Colonic mucosa (tissue), 4 donors: Measurements from ENCODE around the gene MDN1. TPM values are rescaled to one million over a fixed set of nuclear protein-coding genes. Genes with fewer than 3 reads are reported as not detected.
"Not testable (repeated sequence)": the region's sequence is repeated elsewhere in the genome, so short reads cannot be mapped to it uniquely, and the experiment has no call there.

Source experiments
- DNase-seq: peaks from one replicate; pipeline ENCODE4 v3.0.0-alpha.2; 2020
- H3K27ac ChIP-seq: fragments of 200-600 bp; one replicate; pipeline ENCODE4 v1.8.0; 2021
- H3K27me3 ChIP-seq: fragments of 200-600 bp; one replicate; pipeline ENCODE4 v1.8.0; 2021
- H3K36me3 ChIP-seq: fragments of 200-600 bp; one replicate; pipeline ENCODE4 v1.8.0; 2021
- H3K4me1 ChIP-seq: fragments of 200-600 bp; one replicate; pipeline ENCODE4 v1.8.0; 2021; ENCODE audit warnings: mild to moderate bottlenecking
- H3K4me3 ChIP-seq: fragments of 200-600 bp; one replicate; pipeline ENCODE4 v1.8.0; 2021
- H3K9ac ChIP-seq, 2 donors: one replicate each; pipeline ENCODE4 v1.7.0; 2013; ENCODE audit warnings: control low read depth in 2 of 2, low read depth in 2 of 2, low read length in 2 of 2
- H3K9me3 ChIP-seq: fragments of 200-600 bp; one replicate; pipeline ENCODE4 v1.8.0; 2021
- CTCF ChIP-seq: fragments of 200-600 bp; IDR thresholded peaks from one replicate; pipeline ENCODE4 v1.8.0; 2022; ENCODE audit warnings: antibody characterized with exemption, mild to moderate bottlenecking
- intact Hi-C: fragments of 100-400 bp; cut with DNase I; formaldehyde crosslinking; loops from one replicate; pipeline ENCODE4 v1.14.1; 2022
- total RNA-seq, 2 donors: library from RNA; stranded (reverse); fragmentation: NEBNext Ultra II Directional in 1 of 2; extraction: Animal tissue kit (Norgen Biotek cat#: 25700) in 1 of 2; gene quantifications; one replicate each; pipeline ENCODE4 v1.2.1, GENCODE V29; 2021
- donor health status: healthy.
- donor health status: DM: no; HTN: no; CAD: no.
- donor health status: DM: no; HTN: no; CAD: no.

MDN1 gene
- total RNA-seq, 2 donors from 2014 or later, result 17.5 to 30.7 TPM

GRCh38 chr6:89828988-89829471 lies 9.4 kb upstream of the MDN1 start:
- Histone ChIP-seq H3K36me3 (no peaks in the 10 kb centered on the region), H3K27me3 (no peaks in the 10 kb centered on the region), H3K9ac (peak overlapping the region; percentile 80 to 97), H3K9me3 (no peaks in the 10 kb centered on the region), H3K4me3 (peak overlapping the region; percentile 94), H3K27ac (peak overlapping the region; percentile 93), H3K4me1 (peaks cover 5% of the 10 kb centered on the region)
- intact Hi-C loops, result no loop called here
- no peak for TF ChIP-seq CTCF
- DNase-seq, result peak; percentile 21

GRCh38 chr6:89828475-89828987 lies 8.9 kb upstream of the MDN1 start:
- peak overlapping the region; percentile 80 to 97 for H3K9ac ChIP-seq
- H3K4me3 ChIP-seq, result peak overlapping the region; percentile 94
- peak overlapping the region; percentile 93 for H3K27ac ChIP-seq
- H3K27me3 ChIP-seq, DNase-seq, intact Hi-C loops, H3K9me3 ChIP-seq, H3K36me3 ChIP-seq, H3K4me1 ChIP-seq: not testable (repeated sequence)

GRCh38 chr6:89826029-89826528 lies 6.5 kb upstream of the MDN1 start:
- DNase-seq, result no peak
- no peak for TF ChIP-seq CTCF
- Histone ChIP-seq H3K9me3 (no peaks in the 10 kb centered on the region), H3K27me3 (no peaks in the 10 kb centered on the region), H3K27ac (no peak overlapping the region), H3K4me3 (no peak overlapping the region), H3K4me1 (peaks cover 5% of the 10 kb centered on the region), H3K9ac (no peak overlapping the region), H3K36me3 (no peaks in the 10 kb centered on the region)
- intact Hi-C loops, result no loop called here

GRCh38 chr6:89818977-89819335 lies 638 bp downstream of the MDN1 start:
- Histone ChIP-seq H3K9me3 (no peaks in the 10 kb centered on the region), H3K36me3 (no peaks in the 10 kb centered on the region), H3K4me1 (peaks cover 10% of the 10 kb centered on the region), H3K4me3 (peak overlapping the region; percentile 88), H3K27me3 (no peaks in the 10 kb centered on the region), H3K27ac (peak overlapping the region; percentile 76), H3K9ac (peak overlapping the region; percentile 76 to 96)
- no peak for TF ChIP-seq CTCF
- DNase-seq, result peak; percentile 33
- intact Hi-C loops, result no loop called here

- intact Hi-C loops, result no loop called here
- Histone ChIP-seq H3K4me1 (peaks cover 10% of the 10 kb centered on the region), H3K9me3 (no peaks in the 10 kb centered on the region), H3K27ac (no peak overlapping the region), H3K4me3 (no peak overlapping the region), H3K36me3 (no peaks in the 10 kb centered on the region), H3K9ac (peak overlapping the region in 1 of 2 donors; percentile 6), H3K27me3 (no peaks in the 10 kb centered on the region)
- DNase-seq, result no peak
- TF ChIP-seq CTCF, result no peak
Measured at GRCh38 chr6:89817481-89817880, 2.1 kb downstream of the MDN1 start.

- intact Hi-C loops, result not testable (repeated sequence)
Measured at GRCh38 chr6:89813422-89813821, 6.2 kb downstream of the MDN1 start.

More at GRCh38 chr6:89813422-89813821, 6.2 kb downstream of the MDN1 start:
- H3K27me3 ChIP-seq, DNase-seq, H3K36me3 ChIP-seq, H3K4me1 ChIP-seq, H3K9me3 ChIP-seq, H3K4me3 ChIP-seq, H3K9ac ChIP-seq, H3K27ac ChIP-seq: not testable (repeated sequence)
